GM12872 (cell line): Measurements from ENCODE around the gene KRTAP12-2.

ENCODE experiments used
- CTCF ChIP-seq: IDR thresholded peaks from 3 replicates; pipeline ENCODE4 v1.5.1; 2011; ENCODE audit warnings: low read depth, mild to moderate bottlenecking, low read length, moderate library complexity; ENCODE audit not compliant: insufficient read depth

KRTAP12-2 gene

GRCh38 chr21:44666401-44667320 lies at the start of gene KRTAP12-2:
Gene KRTAP12-2, minus strand, starts transcription at chr21:44666927. Its CDS starts 41 bp downstream, at chr21:44666886.
- no peak for TF ChIP-seq CTCF

GRCh38 chr21:44714905-44715304 lies 48.2 kb upstream of the KRTAP12-2 start:
- no peak for TF ChIP-seq CTCF

- TF ChIP-seq CTCF = no peak
Observed at GRCh38 chr21:44713846-44714245, 47.1 kb upstream of the KRTAP12-2 start.

- no peak for TF ChIP-seq CTCF
Observed at GRCh38 chr21:44713130-44713529, 46.4 kb upstream of the KRTAP12-2 start.

- TF ChIP-seq CTCF = no peak
Observed at GRCh38 chr21:44712203-44713028, 45.7 kb upstream of the KRTAP12-2 start.

GRCh38 chr21:44711327-44712202 lies 44.8 kb upstream of the KRTAP12-2 start, which contains the start of gene TSPEAR:
Gene TSPEAR, minus strand, starts transcription at chr21:44711572. Its CDS starts 58 bp downstream, at chr21:44711514.
- TF ChIP-seq CTCF = no peak
